ENCODE results near the gene CREB3L2.
A peak's percentile ranks its signal among the peaks of the same experiment; 100 is the strongest.
"Not testable (repeated sequence)": the region's sequence is repeated elsewhere in the genome, so short reads cannot be mapped to it uniquely, and the experiment has no call there.

CREB3L2 gene

DNA sequence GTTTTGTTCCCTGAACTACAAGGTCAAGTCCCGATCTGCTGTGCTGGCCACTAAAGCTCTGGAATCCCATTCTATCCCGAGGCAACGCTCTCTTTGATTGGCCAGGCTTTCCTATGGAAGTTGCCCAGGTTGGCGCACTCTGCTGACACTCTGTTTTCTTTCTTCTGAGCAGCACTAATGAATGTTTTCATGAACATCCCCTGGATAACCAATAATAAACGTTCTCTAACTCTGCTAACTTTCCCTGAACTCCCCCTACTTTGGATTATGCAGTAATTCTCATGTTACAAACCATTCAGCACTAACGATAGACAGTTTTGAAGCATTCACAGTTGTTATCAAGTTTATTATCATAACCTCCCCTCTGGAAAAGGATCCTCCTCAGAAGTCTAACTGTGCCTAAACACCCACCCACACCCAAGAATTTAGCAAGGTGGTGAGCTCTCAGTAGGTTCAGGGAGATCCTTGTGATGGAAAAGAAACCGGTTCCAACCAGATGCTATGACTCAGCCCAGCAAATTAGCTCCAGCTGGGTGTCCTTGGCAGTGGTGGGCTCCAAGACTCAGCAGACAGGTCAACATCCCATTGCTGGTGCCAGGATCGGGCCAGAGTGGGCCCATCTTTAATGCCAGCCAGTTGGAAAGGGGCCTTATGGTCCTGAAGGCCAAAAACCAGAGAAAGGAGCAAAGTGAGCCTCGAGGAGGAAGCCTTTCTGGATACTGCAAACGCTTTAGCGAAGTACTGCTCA, 68.4 kb downstream of the CREB3L2 start:
- no peak for DNase-seq (ENCODE audit: low spot score)

DNA sequence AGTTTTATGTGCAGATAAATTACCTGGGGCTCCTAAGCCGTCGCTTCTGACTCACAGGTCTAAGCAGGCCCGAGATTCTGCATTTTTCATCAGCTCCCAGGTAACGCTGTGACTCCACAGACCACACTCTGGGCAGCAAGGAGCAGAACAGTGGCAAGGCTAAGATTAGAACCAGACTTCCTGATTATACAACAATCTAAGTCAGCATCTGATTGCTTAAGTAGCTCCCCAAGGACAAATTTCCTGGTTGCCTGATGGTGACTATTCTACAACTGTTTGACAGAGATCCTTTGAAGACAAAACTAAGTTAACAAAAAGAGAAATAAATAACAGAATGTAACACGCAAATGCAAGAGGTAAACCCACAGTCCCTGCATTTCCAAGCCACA, 69.0 kb downstream of the CREB3L2 start:
- DNase-seq (ENCODE audit: low spot score): no peak

DNA sequence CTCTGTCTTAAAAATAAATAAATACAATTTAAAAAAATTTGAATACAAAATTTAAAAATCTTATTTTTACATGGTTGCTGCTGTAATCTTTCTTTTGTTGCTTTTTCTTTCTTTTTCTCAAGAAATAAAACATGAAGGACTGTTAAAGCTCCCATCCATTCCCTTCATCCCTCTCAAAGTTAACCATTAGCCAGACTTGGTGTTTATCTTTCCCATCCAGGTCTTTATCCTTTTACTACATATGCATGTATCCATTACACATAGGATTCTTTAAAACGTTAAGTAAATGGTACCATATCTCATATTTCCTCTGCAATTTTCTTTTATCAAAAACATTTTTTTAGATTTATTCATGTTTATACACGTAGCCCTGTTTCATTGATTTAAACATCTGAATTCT, 70.1 kb downstream of the CREB3L2 start:
- DNase-seq (ENCODE audit: low spot score): no peak

DNA sequence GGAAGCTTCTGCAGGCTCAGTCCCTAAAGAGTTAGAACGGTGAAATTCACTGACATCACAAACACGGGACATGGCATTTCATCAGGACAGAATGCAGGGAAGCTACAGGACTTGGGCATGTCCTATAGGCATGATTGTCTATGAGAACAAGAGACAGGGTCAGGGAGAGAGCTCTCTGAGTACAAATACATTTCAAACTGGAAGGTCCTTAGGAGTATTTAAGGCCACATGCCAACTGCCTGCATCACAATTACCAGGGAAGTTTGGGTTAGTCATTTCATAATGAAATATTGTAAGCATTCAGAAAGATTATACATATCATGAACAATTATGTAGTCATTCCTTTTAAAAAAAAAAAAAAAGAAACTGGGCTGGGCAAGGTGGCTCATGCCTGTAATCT, 71.3 kb downstream of the CREB3L2 start:
- DNase-seq (ENCODE audit: low spot score): no peak

DNA sequence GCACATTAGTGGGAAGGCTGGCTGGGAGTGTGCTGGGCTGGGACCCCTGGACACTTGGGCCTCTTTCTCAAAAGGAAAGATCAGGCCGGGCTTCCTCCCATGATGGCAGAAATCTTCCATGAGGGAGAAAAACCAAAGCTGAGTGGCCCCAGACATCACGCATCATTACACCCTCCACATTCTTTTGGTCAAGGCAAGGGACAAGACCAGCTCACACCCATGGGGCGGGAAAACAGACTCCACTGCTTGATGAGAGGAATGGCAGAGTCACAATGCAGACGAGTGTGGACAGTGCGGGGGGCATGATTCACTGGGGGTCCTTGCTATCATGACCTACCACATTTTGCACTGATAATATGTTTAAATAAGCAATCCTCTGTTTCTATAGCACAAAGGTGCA, 73.3 kb downstream of the CREB3L2 start:
- DNase-seq (ENCODE audit: low spot score): no peak

DNA sequence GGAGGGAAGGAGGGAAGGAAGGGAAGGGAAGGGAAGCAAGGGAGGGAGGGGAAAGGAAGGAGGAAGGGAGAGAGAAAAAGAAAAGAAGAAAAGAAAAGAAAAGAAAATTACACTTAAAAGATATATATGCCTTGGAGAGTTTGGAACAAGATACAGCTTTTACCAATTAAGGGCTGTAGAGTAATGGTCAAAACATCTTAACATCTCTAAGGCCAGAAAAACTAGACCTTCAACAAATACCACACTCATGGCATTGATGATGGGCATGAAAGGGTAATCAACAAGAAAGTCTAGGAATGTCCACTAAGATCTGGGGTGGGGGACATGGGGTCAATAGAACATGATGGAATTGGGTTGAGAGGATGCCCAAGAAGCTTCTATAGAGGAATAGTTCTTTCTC, 74.5 kb downstream of the CREB3L2 start:
- no peak for DNase-seq (ENCODE audit: low spot score)

DNA sequence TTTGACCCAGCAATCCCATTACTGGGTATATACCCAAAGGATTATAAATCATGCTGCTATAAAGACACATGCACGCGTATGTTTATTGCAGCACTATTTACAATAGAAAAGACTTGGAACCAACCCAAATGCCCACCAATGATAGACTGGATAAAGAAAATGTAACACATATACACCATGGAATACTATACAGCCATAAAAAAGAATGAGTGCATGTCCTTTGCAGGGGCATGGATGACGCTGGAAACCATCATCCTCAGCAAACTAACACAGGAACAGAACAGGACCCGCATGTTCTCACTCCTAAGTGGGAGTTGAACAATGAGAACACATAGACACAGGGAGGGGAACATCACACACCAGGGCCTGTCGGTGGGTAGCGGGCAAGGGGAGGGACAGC, 75.7 kb downstream of the CREB3L2 start:
- DNase-seq (ENCODE audit: low spot score): not testable (repeated sequence)

DNA sequence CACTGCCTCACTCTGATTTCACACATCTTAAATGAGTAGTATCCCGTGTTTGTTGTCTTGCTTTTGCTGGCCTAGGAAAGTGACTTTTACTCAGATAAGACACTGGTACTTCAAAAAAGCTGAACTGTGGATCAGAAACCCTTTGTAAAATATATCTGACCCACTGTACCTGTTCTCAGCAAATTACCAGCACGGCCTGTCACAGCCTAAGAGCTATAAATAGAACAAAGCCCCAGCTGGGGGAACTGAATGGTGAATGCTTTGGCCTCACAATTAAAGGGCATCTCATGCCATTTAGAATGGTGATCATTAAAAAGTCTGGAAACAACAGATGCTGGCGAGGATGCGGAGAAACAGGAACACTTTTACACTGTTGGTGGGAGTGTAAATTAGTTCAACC, 76.1 kb downstream of the CREB3L2 start:
- DNase-seq (ENCODE audit: low spot score): no peak

DNA sequence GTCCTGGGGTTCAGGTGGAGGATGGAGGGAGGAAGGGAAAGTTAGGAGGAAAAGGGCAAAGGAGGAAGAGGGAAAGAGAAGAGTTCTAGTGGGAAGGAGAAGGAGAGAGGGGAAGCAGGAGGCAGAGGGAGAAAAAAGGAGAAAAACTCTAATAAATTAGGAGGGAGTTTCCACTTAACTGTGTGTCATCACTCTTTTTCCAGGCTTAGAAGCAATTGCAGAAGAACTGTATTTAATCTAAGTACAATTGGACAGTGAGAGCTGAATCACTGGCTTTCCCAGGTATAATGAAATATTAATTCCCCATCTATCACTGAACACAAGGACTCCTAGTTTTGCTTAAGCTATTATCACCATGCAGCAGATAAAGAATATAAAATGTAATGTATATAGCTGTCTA, 76.8 kb downstream of the CREB3L2 start:
- no peak for DNase-seq (ENCODE audit: low spot score)

DNA sequence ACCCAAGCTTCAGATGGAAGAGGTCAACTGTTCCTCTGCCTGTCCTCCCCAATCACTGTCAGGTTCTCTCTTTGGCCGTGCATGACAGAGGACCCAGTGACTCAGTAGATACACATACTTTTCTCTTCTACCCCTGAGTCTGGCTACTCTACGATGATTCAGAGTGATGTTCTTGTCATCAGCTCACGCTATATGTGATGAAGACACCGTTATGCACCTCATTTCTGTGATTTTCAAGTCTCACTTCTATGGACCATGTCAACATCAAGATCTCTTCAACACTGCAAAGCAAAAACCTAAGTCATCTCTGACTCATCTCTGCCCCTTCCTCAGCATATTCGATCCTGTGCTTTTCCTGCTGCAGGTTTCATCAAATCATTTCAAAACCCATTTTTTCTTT, 78.5 kb downstream of the CREB3L2 start:
- no peak for DNase-seq (ENCODE audit: low spot score)

DNA sequence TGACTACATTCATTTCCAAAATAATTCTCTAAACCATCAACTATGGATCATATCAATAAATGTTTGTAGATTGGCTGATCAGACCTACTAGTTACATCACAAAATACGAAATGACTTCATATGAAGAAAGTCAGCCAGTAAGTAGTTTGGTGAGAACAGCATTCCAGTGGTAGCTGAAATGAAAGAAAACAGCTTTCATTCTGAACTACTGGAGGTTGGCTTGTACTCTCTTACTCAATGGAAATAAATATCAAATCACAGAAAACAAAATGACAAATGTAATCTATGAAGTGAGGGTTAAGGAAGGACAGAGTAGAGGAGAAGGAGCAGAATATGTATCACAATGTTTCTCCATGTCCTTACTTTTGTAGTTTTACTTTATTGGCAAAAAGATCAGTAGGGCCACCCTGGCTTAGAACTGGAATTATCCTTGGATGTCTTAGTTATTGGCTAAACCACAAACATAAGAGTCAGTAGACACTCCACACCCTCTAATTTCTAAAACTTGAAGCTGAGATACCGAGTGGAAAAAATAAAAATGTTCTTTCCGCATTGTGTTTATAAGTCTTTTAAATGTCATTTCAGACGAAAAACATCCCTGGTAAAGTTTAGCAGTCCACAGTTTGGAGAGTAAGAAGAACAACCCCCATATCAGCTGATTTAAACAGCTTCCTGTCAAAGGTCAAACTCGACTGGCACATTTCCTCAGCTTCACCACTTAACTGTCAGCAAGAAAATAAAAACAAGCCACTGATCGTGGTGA, 81.1 kb downstream of the CREB3L2 start:
- no peak for DNase-seq (ENCODE audit: low spot score)

DNA sequence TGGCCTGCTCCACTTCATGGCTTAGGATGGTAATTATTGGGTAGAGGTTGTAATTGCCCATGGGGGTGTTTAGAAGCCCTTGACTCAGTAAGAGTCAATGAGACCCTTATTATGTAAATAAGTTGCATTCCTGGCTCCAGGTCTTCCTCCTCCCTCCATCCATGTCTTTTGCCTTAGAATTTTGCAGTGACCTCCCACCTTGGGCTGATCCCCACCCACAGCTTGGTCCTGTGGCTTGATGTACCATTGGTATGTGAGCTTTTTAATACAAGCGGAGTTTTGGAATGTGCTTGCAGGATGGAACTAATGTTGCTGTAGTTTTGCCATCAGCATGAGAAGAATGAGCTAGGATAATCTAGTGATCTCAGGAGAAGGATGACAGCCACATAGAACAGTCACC, 81.9 kb downstream of the CREB3L2 start:
- DNase-seq (ENCODE audit: low spot score): no peak

DNA sequence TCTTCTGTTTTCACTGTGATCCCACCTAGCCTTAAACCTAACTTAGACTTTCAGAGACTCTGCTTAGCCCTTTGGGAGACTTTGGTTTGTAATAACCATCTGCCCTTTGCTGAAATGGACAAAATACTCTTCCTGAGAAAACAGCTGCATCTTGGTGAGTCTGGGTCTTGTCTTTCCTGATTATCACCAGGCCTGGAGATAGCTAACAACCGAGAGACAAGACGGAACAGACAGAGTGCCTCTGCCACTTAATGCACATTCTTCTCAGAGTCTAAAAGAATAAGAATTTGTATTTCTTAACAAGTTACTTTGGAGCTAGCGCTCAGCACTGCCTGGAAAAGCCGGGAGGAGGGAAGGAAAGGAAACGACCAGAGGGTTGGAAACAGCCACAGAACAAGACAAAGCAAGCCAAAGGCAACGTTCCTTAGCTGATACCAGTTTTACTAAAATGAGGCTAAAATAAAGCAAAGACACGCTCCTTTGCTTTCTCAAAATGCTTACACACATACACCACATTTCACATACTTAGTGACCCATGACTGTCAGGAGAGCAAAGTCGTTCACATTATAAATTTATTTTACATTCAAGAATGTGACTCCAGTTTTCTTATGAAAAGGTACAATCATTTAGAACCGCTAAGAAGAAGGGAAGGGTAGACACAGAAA, 84.8 kb downstream of the CREB3L2 start:
- no peak for DNase-seq (ENCODE audit: low spot score)

DNA sequence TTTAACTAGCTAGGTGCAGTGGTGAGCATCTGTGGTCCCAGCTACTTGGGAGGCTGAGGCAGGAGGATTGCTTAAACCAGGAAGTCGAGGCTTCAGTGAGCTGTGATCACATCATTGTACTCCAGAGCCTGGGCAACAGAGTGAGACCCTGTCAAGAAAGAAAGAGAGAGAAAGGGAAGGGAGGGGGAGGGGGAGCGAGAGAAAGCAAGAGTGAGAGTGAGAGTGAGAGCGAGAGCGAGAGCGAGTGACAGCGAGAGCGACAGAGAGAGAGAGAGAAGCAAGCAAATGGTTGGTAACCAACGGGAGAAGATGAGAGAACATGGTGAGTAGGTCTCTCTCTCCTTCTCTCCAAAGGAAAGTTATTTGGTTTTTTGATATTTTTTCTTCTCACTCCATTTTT, 85.3 kb downstream of the CREB3L2 start:
- no peak for DNase-seq (ENCODE audit: low spot score)

DNA sequence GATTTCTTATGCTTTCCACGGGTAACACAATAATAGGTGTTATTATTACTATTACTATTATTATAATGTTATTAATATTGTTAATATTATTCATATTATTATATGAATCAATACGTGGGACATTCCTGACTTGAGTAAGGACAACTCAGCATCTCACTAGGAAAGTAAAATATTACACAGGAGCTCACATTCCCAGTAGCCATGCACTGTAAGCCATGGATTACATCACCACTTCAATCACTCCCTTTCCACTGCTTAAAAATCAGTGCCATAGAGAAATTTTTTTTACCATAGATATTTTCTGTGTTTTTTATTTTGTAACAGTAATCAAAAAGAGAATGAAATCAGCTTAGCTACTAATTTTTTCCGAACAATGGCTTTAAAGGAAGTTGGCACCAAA, 86.6 kb downstream of the CREB3L2 start:
- no peak for DNase-seq (ENCODE audit: low spot score)

DNA sequence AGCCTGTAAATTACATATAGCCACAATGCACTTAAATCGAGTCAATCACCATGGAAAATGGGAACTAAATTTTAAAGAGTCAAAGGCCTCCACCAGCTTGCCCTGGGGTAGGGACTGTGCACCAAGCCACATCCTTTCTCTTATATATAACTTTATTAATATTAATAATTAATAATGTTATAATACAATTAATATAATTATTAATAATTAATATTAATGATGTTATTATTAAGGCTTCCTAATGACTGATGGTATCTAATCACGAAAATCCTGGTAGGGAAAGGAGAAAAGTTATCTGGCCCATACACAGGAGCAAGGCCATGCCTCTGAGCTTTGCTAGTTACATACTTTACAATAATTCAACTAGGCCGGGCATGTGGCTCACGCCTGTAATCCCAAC, 87.9 kb downstream of the CREB3L2 start:
- DNase-seq (ENCODE audit: low spot score): no peak

DNA sequence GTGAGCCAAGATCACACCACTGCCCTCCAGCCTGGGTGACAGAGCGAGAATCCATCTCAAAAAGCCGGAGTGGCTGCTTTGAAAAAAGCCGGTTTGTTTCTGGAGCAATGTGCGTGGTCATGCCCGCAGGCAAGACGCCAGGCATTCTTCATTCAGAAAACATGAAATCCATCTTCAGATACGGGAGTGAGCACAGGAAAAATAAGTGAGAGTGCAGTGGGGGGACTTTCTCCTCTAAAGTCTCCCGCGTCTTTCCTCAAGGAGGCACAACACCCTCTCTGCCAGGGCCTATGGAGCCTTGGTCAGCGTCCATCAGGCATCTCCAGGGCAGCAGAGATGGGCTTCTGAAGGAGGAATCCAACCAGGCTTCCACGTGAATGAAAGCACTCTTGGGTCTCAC, 92.8 kb downstream of the CREB3L2 start:
- peak; percentile 78 for DNase-seq (ENCODE audit: low spot score)

DNA sequence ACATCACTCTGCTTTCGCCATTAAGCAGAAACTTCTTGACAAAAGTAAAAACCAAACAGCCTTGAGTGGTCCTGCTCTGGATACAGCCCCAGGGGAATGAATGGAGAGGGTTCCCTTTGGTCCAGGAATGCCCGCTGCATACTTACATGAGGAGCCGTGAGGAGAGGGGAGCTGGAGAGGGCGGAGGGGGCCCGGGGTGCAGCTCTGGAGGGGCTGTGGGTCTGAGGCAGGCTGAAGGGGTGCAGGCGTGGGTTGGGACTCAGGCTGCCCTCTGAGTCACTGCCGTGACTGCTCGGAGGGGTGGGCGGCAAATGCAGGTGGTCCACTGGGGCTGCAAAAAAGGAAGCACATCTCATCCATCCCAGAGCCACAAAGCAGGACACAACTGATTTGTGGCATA, 93.8 kb downstream of the CREB3L2 start:
- DNase-seq (ENCODE audit: low spot score): no peak

DNA sequence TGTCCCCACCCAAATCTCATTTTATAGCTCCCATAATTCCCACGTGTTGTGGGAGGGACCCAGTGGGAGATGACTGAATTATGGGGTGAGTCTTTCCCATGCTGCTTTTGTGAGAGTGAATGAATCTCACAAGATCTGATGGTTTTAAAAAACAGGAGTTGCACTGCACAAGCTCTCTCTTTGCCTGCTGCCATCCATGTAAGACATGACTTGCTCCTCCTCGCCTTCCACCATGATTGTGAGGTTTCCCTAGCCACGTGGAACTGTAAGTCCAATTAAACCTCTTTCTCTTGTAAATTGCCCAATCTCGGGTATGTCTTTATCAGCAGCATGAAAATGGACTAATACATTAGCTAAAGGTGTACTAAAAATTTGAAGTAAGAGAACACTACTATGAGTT, 95.2 kb downstream of the CREB3L2 start:
- DNase-seq (ENCODE audit: low spot score): not testable (repeated sequence)

DNA sequence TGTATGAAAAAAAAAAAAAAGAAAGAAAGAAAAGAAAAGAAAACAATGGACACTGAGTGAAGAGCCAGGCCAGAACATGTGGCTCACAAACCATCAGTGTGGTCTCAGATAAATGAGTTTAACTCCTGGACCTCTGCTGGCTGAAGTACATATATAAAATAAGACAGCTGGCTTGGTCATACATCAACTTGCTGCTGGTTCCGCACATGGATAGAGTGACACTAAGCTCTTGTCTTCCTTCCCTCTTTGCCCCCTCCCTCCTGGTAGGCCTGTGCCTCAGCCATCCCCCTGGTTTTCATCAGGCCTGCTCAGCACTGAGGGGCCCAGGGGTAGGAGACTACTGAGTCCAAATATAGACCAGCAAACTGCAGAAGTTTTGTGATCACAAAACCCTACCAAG, 97.1 kb downstream of the CREB3L2 start:
- DNase-seq (ENCODE audit: low spot score): no peak

DNA sequence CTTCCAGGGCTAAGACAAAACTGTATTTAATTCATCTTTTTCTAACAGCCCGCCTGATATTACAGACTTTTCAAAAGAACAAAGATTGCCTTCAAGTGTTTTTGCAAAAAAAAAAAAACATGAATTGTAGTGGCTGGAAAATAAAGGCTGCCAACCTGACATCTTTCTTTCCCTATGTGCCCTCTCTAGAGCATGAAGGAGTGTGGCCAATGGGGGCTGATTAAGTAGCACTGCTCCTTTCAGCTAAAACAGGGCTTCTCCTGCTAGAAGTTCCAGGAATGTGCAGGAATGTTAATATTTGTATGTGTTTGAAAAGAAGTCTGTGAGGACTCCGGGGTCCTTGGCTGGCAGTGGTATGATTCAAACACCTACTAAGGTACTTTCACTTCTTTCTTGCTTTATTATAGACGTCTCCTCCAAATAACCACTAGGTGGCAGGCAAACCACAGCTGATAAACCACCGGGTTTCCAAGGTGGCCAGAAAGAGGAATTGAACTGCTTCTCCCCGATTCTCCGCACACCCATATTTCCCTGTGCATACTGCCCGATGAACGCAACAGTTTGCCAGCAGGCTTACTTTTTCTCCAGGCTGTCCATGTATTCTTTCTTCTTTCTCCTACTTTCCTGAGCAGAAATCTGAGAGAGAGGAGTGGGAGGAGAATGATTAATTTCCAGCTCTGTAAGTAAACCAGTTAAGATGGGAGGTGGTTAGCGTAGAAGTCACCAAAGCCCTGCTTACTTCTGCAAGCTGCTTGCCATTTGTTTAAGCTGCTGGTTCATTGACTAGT, 98.3 kb downstream of the CREB3L2 start:
- peak; percentile 80 for DNase-seq (ENCODE audit: low spot score)

DNA sequence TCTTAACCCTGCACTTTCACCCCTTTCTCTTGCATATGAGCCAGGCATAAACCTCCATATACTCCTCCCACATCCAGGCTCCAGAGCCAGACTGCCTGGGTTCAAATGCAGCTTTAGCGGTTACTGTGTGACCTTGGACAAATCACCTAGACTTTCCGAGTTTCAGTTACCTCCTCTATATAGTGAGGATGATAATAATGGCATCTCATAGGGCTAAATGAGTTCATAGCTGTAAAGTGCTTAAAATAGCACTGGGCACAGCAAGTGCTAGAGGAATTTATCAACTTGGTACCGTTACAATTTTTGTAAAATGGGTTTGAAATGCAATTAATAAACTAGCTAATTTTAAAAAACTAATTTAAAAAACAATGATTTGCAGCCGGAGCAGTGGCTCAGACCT, 101.7 kb downstream of the CREB3L2 start:
- no peak for DNase-seq (ENCODE audit: low spot score)

Data from globus pallidus (tissue), 1 donor.